Left forelimb (tissue), 1 donor: Measurements from ENCODE around the gene NR0B2.
"Not testable (repeated sequence)": the region's sequence is repeated elsewhere in the genome, so short reads cannot be mapped to it uniquely, and the experiment has no call there.

Experiments
- DNase-seq: peaks from one replicate; pipeline ENCODE4 v3.0.0-alpha.2; 2018; ENCODE audit warnings: low spot score

NR0B2 gene, protein sequence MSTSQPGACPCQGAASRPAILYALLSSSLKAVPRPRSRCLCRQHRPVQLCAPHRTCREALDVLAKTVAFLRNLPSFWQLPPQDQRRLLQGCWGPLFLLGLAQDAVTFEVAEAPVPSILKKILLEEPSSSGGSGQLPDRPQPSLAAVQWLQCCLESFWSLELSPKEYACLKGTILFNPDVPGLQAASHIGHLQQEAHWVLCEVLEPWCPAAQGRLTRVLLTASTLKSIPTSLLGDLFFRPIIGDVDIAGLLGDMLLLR

DNA sequence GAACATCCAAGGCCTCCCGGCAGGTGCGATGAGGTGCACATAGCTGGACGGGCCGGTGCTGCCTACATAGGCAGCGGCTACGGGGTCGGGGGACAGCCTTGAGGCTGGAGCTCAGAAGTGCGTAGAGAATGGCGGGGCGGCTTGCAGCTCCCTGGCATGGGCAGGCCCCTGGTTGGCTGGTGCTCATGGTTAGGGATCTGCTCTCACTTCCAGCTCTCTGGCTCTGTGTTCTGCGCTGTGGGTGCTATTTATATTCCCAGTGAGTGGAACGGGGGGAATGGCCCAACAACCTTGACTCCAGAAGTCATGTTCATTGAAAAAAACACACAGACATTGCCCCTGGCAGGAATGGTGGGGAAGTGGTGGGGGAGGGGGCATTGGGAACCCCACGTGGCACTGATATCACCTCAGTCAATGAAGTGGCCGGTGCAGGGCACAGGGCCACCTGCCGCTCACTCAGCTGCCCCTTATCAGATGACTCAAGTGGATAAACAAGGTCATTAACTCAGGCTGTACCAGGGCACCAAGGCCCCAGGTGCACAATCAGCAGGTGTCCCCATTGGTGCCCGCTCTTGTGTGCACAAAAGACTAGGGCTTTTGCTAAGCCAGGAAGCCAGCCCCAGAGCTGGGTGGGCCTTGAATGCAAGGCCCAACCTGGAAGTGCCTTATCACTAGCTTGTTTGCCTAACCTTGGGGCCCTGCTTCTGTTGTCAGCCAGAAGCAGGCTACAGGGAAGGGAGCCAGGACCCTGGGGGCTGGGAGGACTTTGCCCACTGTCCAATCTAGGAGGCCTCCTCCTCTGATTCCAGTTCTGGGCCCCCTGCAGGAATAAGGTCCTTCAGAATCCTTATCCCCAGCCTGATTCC is at the start of gene NR0B2:
Gene NR0B2, minus strand, starts transcription at position 222 of the 866 bp plus-strand sequence. Its CDS starts 35 bp downstream, at position 187.
- DNase-seq: no peak

DNA sequence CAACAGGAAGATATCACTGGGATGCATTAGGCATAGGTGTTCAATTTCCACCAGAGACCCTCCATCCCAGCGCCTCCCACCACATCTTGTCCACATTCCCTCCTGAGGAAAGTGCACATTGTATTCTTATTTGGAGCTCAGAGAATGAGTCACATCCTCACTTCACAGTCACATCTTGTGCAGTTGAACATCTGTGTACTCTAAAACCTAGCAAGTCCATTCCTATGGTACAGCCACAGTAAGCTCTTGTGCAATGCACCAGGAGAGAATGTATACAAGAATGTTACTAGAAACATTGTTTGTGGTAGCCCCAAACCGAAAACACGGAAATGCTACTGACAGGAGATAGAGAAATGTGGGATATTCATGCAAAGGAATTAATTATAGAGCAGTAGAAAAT is 48.1 kb upstream of the NR0B2 start:
- DNase-seq: no peak

DNA sequence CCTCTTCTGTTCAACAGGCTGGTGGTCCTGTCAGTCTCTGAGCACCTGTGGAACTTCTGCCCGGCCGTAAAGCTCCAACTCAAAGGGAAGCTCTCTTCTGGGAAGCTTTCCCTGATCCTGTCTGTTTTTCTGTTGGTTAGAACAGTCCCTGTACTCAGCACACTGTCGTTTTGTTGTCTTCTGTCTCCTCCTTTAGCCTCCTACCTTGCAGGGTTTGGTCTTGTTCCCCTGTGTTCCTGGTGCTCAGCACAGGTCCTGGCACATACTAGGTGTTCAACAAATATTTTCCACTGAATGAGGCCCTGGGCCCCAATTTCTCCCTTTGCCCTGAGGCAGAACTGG is 46.8 kb upstream of the NR0B2 start:
- no peak for DNase-seq

DNA sequence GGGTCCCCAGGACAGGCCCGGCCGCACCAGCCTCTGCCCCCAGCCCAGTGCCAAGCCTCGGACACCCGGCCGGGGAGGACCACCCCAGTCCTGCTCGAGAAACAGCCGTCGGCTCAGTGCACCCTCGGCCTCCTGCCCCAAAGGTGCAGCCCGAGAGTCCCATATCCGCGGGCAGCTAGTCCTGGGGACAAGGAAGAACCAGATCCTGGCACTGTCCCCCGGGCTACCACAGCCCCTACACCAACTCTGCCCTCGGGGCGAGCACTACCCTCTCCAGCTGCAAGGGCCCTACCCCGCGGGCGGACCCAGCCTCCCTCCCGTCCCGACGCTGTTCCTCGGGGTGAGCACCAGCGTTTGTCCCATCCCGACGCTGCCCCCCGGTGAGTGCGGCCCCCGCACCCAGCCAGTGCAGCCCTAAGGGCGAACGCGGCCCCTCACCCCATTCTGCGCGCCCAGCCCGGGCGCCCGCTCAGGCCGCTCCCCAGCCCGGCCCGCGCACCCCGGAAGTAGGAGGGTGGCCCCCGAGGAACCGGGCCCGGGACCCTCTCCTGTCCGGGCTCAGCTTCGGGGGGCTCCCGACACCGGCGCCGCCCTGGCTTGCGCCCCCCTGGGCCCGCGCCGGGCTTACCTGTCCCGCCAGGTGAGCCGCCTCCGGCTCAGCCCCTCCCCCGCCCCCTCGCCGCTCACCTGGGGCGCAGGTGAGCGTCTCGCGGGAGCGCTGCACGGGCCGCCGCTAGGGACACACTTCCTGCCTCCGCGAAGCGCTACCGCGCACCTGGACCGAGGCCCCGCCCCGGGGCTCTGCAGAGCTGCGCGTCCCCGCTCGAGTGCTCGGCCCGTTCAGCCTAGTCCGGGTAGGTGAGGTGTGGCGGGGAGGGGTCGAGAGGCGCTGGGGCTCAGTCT is 46.2 kb upstream of the NR0B2 start, which contains the start of gene KDF1:
Gene KDF1, minus strand, starts transcription at position 747 of the 903 bp plus-strand sequence. CDS start 8,088 bp downstream, outside the sequence.
- DNase-seq: no peak

DNA sequence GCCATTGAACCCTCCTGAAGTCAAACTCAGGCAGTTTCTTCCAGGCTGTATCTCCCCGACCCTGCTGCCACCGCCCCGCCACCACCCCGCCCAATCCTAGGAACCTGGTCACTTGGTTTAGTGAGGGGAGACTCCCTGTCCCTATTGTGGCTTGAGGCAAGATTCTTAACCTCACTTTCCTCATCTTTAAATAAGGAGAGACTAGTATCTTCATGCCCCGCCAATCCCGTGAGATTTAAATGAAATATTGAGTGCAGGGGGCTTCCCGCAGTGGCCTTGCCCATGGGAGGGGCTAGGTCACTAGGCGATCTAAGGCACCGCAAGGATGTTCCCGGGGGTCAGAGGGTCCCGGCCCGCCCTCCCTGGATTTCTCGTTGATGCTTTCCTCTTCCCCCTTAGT is 45.5 kb upstream of the NR0B2 start:
- DNase-seq: no peak

DNA sequence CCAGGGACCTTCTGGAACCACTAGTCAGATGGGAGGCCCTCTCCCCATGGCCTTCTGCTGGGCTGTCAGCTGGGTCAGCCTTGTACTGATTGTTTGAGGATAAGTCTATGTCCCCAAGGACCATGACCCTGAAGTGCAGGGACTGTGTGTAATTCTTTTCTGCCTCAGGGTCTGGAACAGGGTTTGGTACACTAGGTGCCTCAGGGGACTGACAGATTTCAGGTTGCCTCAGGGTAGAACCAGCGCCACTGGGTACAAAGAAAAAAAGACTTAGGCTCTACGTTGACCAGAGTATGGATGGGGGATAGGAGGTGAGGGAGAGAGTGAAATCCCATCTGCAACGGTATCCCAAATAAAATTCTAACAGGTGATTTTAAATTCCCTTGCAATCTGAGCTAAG is 43.5 kb upstream of the NR0B2 start:
- no peak for DNase-seq

DNA sequence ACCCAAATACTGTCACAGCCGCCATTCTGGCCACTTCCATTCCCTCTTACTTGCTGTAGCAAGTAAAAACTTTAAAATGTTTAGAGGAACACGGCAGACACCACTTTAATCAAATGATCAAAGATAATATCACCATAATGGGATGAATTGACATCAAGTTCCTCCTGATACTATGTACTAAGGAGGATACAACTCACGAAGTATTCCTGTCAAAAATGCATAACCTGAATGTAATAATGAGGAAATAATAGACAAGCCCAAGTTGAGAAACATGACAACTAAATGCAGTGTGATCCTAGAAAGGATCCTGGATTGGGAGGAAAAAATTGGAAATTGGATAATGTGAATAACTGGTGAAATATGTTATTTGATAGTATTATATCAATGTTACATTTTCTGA is 42.5 kb upstream of the NR0B2 start:
- no peak for DNase-seq

DNA sequence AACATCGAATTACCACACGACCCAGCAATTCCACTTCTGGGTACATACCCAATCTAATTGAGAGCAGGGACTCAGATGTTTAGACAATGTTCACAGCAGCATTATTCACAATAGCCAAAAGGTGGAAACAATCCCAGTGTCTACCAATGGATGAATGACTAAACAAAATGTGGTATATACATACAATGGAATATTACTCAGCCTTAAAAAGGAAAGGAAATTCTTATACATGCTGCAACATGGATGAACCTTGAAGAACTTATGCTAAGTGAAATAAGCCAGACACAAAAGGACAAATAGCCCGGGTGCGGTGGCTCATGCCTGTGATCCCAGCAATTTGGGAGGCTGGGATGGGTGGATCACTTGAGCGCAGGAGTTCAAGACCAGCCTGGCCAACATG is 39.6 kb upstream of the NR0B2 start:
- DNase-seq: no peak

DNA sequence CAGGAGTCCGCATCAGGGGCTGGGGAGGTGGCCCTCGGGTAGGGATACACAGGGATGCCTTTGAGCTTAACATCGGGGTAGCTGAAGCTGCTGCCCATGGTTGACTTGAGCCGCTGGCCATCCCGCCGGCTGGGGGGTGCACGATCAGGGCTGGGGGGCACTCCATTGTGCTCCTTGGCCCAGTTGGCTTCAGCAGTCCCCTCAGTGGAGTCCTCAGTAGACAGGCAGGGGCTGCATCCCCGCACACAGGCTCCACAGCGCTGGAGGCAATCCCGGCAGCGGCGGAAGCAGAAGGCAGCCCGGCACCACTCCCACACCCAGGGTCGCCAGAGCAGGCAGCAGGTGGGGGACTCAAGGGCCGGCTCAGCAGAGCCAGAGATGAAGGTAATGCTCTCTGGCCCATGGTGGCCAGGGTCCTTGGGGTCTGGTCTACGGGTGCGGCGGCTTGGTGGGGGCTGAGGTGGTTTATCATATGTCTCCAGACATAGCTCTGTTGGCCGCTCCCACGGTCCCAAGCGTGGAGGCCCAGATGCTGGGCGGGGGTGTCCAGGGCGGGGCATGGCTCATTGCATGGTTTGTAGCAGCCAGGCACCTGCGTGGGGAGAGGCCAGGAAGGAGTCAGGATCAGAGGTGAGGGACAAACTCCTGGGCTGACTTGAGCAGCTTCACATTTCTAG is 38.2 kb upstream of the NR0B2 start:
- no peak for DNase-seq

DNA sequence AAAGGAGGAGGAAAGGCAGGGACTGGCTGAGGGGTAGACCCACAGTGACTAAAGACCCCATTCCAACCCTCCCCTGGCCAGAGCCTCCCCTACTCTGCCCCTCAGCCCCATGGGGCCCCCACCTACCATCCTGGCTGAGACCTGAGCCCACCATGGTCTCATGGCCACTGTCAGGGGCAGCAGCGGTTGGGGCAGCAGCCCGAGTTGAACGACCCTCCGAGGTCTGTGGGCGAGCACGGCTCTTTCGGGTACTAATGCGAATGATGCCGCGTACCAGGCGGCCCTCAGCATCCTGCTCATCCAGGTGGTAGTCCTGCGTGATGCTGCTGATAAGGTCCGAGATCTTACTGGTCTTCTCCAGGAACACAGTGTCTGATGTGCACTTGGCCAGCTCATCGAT is 37.4 kb upstream of the NR0B2 start:
- no peak for DNase-seq

DNA sequence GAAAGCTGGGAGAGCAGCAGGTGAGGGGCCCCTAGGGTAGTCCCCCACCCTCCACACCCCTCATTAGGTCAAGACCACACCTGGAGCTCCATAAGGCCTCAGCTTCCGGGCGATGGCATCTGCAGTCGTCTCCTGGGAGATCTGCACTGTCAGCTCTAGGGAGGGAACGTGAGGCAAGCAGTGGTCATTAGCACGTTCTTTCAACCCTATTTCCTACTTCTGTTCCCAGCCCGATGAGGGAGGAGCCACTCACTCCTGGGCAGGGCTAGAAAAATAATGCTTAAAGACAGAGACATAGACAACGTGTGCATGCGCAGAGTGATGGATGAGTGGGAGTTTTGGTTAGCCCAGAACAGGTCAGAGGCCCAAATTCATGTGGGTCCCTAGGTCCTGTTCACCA is 36.8 kb upstream of the NR0B2 start:
- no peak for DNase-seq

DNA sequence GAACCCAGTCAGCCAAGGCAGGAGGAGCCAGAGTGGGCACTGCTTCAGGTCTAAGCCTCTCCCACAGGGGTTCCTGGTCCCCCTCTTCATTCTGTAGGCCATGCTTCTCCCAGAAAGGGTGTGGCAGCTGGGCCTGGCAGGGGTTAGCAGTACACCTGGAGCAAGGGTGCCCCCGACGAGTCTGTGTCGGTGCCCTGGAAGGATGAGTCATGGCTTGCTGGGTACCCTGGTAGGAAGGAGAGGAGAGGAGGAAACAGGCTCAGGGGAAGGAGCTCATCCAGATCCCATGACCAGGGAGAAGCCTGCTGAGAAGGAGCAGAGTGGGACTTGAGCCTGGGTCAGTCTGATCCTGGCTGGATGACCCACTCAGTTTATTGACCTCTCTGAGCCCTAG is 36.1 kb upstream of the NR0B2 start:
- DNase-seq: no peak

DNA sequence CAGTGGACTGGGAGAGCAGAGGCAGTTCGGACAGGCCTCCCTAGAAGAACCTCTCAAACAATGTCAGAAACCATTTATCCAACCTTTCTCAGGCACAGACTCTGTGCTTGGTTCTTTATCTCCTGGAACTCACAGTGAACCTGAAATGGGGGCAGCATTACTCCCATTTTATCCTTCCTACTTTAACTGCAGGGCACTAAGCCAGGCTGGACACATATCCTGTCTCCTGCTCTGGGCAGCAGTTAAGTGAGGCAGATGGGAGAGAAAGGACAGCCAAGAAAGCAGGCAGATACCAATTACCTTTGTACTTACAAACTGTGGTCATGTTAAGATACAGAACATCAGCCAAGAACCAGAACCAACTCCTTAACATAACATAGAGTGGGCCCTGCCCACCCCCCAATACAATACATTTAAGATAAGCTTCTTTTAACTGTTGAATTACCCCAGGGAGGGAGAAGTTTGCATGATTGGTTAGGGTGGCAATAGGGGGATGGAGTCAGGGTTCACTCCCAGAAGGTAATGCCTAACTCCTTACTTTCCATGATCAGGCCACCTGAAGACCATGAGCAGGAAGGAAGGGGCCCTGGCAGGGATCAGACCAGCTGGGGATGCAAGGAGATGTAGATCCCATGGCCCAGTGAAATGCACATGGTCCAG is 35.6 kb upstream of the NR0B2 start:
- DNase-seq: no peak

DNA sequence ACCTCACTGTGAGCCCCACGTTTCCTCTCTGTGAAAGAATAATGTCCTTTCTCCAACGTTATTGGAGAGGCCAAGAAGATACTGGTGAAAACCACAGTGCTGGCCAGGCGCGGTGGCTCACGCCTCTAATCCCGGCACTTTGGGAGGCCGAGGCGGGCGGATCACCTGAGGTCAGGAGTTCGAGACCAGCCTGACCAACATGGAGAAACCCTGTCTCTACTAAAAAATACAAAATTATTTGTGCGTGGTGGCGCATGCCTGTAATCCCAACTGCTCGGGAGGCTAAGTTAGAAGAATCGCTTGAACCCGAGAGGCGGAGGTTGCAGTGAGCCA is 34.9 kb upstream of the NR0B2 start:
- not testable (repeated sequence) for DNase-seq

DNA sequence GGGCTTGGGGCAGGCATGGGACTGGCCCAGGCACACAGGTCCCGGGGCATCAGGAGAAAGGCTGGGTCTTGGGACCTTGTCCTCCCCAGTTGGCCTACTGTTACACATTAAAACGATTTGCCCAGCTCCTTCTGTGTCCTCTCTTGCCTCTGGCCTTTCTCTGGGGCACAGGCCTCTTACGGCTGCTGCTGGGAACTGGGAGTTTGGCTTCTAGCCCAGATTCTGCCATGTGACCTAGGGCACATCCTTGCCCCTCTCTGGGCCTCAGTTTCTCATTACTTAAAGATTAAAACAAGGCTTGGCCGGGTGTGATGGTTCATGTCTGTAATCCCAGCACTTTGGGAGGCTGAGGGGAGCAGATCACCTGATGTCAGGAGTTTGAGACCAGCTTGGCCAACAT is 32.5 kb upstream of the NR0B2 start:
- no peak for DNase-seq

DNA sequence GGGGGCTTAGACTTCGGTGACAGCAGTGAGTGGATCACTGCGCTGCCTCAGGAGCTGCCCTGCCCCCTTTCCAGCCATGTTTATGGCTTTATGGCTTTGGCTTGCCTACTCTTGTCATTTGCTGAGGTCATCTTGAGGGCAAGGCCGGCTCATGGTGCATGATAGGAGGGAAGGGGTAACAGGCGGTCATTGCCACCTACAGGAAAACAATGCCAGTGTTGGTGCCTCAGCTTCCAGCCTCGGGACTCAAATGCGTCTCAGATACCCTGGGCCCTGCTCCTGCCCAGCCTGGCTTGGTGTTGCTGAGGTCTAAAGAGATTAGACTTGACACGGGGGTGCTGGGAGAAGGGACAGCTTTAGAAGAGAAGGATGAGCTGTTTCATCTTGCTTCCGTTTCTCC is 32.0 kb upstream of the NR0B2 start:
- DNase-seq: no peak

DNA sequence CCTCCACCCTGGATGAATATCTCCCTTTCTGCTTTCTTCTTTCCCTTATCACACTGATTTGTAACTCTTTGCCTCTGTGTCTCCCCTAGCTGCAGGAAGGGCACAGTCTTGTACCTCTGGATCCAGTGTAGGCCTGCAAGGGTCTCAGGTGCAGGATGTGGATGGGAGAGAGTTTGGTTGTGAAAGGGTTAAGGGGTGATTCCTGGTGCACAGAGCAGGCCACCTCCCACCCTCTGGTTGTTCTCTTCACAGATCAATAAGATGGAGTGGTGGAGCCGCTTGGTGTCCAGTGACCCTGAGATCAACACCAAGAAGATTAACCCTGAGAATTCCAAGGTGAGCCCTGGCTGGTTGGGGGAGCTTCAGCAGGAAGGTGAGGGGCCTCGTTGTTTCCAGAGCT is 31.4 kb upstream of the NR0B2 start:
- no peak for DNase-seq

DNA sequence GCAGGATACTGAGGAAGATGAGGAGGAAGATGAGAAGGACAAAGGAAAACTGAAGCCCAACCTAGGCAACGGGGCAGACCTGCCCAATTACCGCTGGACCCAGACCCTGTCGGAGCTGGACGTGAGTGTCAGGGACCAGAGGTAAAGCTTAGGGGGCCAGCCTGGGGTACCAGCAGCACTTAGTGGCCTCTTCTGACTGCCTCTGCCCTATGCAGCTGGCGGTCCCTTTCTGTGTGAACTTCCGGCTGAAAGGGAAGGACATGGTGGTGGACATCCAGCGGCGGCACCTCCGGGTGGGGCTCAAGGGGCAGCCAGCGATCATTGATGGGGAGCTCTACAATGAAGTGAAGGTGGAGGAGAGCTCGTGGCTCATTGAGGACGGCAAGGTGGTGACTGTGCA is 28.9 kb upstream of the NR0B2 start:
- no peak for DNase-seq

DNA sequence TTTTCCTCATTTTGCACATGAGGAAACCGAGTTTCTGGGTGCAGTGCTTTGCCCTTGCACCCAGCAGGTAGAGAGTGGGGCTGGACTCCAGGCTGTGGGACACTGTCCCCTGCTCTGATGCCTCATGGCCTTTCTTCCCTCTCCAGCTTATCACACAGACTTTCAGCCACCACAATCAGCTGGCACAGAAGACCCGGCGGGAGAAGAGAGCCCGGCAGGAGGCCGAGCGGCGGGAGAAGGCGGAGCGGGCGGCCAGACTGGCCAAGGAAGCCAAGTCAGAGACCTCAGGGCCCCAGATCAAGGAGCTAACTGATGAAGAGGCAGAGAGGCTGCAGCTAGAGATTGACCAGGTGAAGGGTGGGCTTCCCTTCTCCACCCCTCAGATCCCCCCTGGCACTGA is 27.5 kb upstream of the NR0B2 start:
- DNase-seq: no peak

DNA sequence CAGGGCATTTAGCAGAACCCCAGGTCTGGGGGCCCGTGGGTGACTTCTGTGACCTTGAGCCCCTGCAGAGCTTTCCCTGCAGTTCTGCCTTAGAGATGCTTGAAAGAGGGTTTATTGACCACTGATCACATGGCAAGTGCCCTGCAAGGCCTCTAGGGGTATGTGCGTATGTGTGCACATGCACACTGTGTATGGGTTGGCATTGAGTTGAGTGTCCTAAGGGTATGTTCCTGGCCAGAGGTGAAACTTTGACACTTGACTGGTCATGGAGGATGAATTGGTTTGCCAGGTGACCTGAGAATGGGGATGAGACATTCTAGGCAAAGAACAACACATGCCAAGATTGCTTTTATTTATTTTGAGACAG is 24.9 kb upstream of the NR0B2 start:
- DNase-seq: no peak

DNA sequence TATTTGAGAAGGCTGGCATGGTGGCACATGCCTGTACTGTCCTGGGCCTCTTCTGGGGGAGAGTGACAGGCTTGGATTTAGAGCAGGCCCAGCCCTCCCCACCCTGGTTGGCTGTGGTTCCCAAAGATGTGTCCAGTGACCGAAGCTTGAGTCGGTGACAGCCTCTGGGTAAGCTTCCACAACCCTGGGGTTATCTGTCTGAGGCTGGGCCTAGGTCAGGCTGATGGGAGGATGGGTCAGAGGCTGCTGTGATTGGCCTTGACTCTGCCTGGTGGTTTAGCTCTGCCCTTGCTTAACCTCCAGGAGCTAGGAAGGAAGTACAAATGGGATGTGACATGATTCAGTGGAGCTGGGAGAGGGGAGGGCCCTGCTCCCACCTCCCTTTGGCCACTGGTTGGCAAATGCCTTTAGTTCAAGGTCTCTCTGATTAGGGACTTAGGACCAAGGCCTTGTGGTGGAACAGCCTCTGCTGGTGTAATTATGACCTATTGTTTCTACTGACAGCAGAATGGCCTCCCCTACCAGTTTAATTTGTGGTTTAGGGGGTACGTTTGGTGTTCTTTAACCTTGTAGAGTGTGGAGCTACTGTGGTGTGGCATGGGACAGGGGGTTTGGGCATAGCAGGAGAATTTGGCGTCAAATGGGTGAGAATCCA is 24.4 kb upstream of the NR0B2 start:
- no peak for DNase-seq
